Activated CD8-positive, alpha-beta memory T cell treated with anti-CD3 and anti-CD28 coated beads, Interleukin-2, amount 50 U/mL, for 24 hours (primary cell): ENCODE data around the gene TRIM63.
A peak's percentile ranks its signal among the peaks of the same experiment; 100 is the strongest.

Source experiments
- DNase-seq: peaks from one replicate; pipeline ENCODE4 v3.0.0-alpha.2; 2020; ENCODE audit errors: extremely low read depth

Gene TRIM63

DNA sequence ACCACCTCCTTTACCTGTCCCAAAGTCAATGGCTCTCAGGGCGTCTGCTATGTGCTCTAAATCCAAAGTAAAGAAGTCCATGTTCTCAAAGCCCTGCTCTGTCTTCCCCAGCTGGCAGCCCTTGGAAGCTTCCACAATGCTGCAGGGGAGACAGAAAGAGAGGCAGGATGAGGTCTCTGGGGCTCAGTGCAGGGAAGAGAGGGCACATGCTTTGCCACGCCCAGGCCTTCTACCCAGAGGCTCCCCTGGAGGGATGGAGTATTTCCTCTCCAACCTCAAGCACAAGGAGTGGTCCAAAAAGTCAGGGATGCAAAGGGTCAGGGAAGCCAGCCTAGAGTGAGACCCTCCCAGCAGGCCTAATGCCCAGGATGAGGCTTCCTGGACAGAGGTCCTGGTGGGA, 10.2 kb downstream of the TRIM63 start:
- DNase-seq: no peak

DNA sequence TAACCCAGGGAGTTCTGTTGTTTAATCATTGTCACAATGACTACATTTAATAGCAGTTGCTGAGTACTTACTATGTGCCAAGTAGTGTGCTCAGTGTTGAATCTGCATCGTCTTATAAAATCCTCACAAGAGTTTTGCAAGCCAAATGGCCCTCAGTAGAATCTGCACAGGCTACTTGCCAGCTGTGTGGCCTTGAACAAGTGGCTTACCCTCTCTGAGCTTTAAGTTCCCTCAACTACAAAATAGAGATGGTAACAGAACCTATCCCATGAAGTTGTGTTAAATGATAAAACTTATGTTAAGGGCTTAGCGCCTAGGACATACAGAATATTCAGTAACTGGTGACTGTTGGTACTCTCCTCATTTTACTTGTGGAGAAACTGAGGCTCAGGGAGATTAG, 12.4 kb downstream of the TRIM63 start:
- no peak for DNase-seq

DNA sequence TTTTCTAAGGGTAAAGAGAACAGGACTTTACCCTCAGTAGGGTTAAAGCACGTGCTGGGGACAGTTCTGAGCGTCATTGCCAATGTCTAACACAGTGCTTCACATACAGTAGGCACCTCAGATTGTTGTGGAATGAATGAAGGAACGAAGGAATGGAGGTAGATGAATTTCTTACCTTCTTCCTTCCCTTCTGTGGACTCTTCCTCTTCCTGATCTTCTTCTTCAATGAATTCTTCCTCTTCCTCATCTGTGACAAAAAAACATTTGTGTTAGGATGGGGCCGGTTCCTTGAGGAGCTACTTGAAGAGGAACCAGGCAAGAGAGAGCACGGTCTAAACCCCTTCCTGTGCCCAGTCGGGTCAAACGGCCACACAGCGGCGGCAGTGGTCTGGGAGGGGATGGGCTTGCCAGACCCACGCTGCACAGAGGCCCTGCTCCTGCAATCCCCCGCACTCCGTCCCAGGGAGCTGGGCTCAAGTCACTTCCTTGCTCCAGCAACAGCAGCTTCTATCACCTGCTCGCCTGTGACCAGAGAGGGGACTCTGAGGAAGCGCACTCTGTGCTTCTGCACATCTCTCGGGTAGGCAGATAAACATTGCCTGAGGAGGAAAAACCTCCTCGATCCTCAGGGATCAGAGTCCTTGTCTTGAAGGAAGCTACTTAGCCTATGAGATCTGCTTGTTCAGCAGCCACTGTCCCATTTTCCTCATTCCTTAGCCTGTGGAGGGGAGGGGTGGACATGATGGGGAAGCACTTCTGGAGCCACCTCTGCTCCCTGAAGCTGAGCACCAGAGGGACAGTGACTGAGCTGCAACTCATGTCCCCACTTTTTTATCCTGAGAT, 13.5 kb downstream of the TRIM63 start:
- no peak for DNase-seq

DNA sequence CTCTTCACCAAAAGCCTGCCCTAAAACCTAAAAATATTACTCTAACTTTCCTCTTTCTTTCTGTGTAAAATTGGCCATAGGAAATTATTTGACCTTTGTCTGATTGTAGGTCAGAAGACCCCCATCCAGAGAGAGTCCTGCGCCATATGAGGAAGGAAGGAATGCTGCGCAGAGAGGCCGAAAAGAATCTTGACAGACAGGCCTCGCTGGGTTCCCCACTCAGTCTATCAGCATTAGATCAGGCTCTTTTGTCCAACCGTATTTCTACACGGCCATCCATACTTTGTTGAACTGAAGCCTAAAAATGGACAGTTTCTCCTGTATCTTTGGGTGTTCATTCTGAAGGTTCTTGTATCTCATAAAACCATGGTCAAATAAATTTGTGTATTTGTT, 17.2 kb downstream of the TRIM63 start:
- DNase-seq: no peak

DNA sequence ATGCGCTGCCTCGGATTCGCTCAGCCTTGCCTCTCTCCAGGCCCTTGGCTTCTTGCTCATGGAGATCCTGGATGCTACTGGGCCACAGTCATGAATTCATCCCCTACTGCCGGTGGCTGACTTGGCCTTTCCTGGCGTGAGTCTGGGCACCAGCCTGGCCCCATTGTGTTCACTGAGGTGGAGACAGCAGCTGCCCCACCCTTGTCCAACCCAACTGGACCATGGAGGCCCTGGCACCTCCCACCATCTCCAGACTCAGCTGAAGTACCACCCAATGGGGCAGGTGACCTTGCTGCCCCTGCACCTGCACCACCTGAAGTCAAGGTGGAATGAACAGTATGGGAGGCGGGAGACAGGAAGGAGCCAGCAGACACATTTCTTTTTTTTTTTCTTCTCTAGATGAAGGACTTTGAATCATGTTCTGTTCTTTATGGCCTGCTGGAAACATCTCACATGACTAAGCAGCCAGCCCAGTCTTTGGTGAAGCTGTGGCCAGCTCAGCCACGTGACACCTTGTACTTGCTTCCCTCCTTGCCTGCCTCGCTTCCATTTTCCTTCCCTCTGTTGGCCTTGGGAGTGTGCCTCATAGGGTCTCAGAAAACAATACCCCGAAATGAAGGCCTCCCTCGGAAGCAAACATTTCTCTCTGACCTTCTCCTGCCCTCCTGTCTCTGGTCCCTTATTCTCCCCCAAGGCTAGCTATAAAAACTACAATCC, 17.7 kb downstream of the TRIM63 start:
- DNase-seq: no peak

DNA sequence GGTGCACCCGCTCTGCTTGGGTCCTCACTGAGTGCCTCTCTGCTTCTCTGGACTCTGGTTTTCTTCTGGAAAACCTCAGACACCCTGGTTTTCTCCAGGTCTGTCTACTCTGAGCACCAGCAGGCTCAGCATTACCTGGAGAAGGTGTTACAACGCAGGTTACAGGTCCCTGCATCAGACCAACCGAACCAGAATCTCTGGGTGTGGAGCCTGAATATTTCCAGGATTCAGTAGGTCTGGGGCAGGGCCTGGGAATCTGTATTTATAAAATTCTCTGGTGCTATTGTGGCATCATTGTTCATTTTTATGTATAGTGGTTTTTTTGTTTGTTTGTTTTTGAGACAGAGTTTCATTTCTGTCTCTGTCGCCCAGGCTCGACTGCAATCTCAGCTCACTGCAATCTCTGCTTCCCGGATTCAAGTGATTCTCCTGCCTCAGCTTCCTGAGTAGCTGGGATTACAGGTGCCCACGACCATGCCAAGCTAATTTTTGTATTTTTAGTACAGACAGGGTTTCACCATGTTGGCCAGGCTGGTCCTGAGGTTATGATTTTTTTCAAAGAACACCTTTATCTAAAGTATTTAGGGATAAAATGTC, 20.1 kb downstream of the TRIM63 start:
- no peak for DNase-seq

DNA sequence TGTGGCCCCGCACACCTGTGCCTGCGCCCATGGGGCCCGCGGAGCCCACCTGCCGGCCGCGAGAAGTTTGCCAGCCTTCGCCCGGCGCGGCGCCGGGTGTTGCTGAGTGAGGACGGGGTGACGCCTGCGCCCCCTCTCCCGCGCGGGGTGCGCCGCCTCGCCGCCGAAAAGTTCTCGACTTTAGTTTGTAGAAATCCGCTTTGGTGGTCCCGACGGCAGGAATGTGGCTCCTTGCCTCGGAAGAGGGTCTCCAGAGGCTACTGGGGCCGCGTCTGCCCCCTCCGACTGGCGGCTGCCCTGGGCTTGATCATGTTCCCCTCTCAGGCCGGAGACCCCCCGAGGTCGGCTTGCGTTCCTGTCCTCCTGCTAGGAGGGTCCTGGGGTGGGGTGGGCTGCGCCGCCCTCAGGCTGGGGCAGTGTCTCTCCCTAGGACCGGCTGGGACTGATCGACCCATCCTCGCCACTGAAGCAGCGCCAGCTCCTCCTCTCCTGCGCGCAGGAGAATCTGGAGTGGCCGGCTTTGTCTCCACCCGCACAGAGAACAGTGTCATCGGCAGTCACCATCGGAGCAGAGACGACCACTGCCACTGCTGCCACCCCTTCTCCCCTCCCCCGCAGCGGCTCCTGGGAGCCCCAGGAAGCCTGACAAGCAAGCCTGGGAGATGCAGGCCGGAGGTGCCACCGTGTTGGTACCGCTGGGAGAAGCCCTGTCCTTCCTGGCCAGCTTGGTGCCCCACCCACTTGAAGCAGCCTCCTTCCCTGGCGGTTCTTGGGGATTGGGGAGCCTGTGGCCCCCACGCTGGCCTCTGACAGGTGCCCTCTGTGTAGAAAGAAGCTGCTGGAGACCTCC, 21.0 kb downstream of the TRIM63 start:
- no peak for DNase-seq

DNA sequence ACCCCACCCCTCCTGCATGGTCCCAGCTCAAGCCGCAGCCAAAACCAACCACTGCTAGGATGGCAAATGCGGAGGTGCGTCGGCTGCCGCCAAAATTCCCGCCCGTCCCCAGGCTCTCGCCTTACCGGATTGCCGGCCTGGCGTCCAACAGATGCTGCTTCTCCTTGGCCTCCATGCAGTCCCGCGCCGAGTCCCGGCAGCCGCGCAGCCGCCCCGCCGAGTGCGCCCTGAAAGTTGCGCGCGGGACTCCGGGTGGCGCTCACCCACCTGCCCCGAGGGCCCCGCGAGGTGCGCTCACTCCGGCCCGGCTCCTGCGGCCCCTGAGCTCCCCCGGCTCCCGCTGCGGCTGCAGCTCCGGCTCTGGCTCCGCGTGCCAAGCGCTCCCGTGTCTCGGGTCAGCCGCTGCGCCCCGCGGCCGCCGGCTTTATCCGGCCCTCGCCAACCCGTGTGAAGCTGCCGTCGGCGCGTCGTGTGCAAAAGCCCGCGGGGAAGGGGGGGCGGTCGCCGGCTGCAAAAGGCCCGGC, 21.6 kb downstream of the TRIM63 start, which contains the start of gene SLC30A2:
Gene SLC30A2 (minus strand): TSS at position 397 of the 524 bp plus-strand sequence. CDS start 222 bp downstream, at position 175.
- DNase-seq: no peak

DNA sequence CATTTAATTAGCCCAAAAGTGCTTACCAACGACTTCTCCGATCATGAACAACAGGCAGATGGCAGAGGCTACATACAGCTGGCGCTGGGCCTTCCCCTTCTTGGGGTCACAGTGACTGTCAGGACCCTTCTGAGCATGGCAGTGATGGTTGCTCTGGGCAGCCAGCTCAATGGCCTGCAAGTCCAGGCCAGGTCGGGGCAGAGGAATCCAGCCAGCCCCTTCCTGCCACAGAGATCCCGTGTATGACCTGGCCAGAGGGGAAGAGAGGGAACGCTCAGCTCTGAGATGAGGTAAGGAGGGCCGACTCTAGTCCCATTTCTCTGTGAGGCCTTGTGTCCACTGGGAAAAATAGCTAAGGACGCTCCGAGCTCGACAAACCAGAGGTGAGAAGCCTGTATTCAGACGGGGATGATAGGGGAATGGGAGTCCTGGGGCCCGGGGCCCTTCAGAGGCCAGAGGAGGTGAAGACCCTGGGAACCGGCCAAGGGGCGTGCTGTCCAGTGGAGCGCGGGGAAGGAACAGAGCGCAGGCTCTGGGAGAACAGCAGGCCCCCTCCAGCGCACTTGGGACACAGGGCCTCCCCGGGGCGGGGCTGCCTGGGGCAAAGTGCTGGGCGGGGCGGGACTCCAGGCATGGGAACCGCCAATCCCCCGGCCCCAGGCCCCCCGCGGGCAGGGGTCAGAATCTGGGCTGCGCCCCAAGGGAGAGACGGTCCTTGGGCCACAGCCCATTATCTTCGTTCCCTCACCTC, 22.3 kb downstream of the TRIM63 start:
- DNase-seq: no peak

DNA sequence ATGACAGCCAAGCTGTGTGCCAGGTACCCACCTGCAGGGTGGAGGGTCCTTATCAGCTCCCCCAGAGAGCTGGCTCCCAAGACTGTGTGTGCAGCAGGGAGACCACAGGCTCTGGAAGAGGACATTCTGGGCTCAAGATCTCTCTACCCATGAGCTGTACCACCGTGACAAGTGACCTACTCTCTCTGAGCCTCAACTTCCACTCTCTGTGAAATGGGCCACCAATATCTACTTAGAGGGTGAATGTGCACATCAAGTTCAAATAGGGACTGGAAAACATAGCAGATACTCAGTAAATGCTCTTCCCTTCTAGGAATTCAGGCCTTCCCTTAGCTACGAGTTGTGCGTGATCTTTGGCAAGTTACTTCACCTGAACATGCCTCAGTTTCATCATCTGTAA, 23.0 kb downstream of the TRIM63 start:
- no peak for DNase-seq

DNA sequence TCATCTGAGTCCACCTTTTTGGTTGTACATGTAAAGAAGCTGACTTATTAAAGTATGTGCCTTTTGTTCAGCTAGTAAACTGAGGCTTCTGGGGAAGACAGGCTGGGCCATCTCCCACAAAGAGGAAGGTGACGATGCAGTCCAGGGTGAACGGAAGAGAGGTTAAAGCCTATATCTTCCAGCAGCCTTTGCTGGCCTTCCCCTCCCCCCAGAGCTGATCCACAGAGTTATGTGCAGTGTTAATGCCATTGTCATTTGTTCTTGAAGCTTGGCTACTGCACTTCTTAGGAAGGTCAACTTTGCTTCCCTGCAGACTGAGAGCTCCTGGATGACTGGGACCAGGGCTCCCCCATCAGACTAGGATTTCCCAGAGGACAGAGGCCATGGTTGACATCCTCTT, 23.7 kb downstream of the TRIM63 start:
- no peak for DNase-seq

DNA sequence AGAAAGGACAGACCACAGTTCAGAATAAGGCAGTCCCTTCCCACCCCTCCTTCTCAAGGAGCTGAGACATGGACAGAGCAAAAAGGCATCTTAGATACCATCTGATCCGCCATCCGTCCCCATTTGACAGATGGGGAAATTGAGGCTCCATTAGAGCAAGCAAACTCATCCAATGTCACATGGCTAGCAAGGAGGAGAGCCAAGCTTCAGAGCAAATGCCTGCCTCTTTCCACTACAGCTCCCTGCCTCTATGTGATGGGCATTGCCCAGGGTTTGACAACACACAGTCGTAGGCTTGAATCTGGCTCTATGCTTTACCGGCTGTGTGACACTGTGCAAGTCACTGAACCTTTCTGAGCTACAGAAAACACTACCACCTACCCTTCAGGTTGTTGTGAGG, 25.5 kb downstream of the TRIM63 start:
- no peak for DNase-seq

DNA sequence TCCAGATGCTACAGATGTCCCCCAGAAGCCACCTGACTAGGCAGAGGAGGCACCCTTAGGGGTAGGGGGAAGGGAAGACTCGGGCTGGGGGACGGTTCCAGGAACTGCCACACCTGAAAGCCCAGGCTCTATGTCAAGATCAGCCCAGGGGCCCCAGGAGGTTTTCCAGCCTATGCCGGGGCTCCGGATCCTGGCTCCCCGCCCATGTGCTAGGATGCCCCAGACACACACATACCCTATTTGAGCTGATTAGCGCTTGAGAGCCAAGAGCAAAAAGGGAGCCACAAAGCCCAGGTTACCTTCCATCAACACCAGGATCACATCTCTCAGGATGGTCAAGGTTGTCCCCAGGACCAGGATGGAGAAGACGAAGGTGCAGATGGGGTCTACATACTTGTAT, 26.0 kb downstream of the TRIM63 start:
- DNase-seq: no peak

DNA sequence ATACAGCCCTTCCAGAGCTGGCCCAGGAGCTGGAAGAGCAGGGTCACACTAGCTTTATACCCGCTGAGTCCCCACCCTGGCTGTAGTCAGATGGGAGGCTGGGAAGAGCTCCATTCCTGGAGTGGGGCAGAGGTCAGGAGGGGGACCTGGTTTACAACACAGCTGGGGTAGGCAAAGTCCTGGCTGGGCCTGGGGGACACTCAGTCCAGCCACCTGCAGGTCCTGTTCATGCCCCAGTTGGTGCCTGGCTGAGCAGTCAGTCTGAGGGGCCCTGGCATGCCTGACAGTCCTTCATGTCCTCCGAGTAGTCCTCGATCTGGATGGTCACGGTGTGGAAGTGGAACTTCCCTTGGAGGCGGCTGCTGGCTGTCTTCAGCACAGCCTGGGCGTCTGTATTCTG, 28.5 kb downstream of the TRIM63 start:
- DNase-seq: no peak

DNA sequence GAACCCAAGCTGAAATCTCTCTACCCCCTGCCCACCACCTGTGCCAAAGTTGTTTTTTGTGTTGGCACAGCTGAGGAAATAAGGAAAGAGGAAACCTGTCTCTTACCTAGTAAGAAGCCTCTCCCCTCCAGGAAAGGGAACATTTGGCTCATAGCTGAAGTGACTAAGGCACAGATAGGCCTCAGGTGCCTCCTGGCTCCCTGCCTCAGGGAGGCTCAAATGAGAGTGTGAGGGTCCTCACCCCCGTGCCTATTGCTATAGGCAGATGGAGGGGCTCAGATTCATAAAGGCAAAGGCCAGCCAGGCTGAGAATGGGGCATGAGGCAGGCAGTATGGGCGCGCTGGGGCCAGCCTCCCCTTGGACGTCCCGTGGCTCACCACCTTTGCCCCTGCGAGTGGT, 29.0 kb downstream of the TRIM63 start:
- DNase-seq: no peak

DNA sequence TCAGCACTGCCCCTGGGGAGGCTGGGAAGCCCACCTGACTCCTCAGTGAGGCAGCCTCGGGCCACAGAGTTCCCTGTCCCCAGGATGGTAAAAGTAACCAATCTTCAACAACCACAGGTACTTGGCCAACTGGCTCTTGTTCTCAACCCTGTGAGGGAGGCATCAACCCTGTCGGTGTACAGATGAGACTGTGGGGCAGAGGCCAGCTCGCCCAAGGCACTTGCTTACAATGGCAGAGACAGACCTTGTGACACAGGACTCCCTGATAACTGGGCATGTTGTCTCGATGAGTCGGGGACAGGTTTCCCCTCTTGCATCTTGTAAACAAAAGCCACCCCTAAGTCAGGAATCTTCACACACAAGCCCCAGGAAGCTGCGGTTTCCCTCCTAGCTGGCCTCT, 29.5 kb downstream of the TRIM63 start:
- DNase-seq: no peak

DNA sequence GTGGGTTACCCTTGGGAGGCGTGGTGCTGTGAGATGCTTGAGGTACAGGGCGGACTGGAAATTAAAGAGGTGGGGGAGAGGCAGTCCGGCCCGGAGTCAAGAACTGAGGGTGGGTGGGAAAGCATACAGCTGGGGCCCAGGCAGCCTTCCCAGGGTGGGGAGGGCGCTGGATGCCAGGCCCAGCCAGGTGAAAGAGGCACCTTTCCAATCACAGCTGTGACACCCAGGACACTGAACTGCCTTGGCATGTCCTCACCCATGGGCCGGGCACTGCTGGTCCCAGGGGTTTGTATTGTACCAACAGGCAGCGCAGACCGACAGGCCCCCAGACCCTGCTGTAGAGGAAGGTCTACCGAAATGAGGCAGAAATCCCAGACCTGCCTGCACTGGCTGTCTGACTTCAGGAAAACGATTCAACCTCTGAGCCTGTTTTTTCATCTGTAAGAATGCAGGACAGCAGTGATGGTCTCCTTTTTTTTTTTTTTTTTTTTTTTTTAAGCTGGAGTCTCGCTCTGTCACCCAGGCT, 30.6 kb downstream of the TRIM63 start:
- no peak for DNase-seq

DNA sequence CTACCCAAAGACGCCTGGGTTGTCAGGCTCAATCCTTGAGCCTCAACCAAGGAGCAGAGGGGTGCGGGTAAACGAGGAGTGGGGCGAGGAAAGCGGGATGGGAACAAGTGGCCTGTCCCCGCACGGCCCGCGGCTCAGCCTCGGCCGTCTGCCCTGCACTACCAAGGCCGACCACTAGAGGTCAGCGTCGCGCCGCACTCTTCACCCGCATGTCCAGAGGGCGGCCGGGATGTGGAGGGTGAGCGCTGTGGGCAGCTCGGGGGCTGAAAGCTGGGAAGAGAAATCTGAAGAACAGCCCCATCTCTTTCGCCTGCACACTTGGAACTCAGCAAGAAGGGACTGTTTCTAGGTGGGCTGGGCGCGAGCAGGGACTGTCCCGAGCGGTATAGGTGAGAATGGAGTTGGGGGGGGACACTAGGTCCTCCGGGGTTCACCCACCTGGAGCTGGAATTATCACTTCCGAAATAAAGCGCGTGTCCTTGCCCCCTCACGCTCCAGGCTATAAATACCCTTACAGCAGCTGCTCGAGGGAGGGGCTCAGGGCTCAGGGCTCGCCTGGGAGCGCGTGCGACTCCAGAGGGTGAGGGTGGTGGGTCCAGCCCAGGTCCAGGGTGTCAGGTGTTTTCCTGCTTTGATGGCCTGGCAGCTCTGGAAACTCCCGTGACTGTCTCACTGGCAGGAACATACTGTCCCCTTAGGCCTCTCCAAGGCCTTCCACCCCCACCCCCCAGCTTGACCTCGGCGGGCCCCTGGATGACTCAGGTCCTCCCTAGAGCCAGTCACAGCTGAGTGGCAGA, 31.3 kb downstream of the TRIM63 start:
- DNase-seq: peak; percentile 21

DNA sequence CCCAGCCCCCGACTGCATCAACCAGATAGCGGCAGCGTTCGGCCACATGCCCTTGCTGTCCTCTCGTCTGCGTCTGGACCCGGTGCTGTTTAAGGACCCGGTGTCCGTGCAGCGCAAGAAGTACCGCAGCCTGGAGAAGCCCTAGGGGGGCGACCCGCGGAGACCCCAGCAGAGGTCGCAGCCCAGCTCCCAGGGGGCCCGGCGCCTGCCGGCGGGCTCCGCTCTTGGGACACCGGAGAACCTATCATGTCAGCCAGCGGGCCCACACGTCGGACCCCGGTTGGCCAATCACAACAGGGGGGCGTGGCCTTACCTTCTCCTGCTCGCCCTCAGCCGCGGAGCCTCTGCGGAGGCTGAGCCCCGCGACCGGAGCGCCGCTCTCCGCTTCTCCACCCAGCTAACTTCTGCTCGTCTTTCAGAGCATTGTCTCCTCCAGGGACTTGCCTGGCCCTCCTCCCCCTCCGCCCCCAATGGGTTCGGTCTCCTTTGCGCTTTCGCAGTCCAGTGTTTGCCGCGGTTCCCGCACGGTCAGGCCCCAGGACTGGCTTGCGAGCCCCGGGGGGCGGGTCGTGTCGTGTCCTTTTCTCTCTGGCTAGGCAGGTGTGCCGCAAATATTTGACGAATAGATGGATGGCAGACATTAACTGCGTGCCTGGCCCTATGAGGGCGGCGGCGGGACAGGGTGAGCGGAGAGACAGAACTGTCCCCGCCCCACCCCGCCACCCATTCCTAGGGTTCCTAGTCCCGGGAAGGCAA, 32.0 kb downstream of the TRIM63 start:
- DNase-seq: peak; percentile 84
